Stimulated activated CD8-positive, alpha-beta memory T cell treated with anti-CD3 and anti-CD28 coated beads, Interleukin-2, amount 100 ng/mL, for 48 hours (primary cell): ENCODE measurements around the gene TMEM89.

Experiments
- DNase-seq, 2 donors: peaks; one replicate each; pipeline ENCODE4 v3.0.0-alpha.2; 2020; ENCODE audit warnings: low read depth in 2 of 2

The TMEM89 gene

GRCh38 chr3:48642605-48643004 lies 21.0 kb upstream of the TMEM89 start:
- DNase-seq, result no peak

- DNase-seq, result no peak
Observed at GRCh38 chr3:48641396-48641795, 19.8 kb upstream of the TMEM89 start.

GRCh38 chr3:48639944-48640606 lies 18.5 kb upstream of the TMEM89 start:
- no peak for DNase-seq

- DNase-seq, result no peak
Observed at GRCh38 chr3:48637305-48637704, 15.7 kb upstream of the TMEM89 start.

GRCh38 chr3:48636149-48636655 lies 14.6 kb upstream of the TMEM89 start:
- DNase-seq, result no peak

GRCh38 chr3:48635222-48636021 lies 13.9 kb upstream of the TMEM89 start, which contains the start of gene SLC26A6:
TSS of gene SLC26A6 (minus strand) at chr3:48635461. CDS start at chr3:48635393, 68 bp downstream.
- DNase-seq, result peak; percentile 93 to 95

- DNase-seq, result peak; percentile 34 to 59
Observed at GRCh38 chr3:48634661-48635221, 13.2 kb upstream of the TMEM89 start.

GRCh38 chr3:48633743-48634142 lies 12.2 kb upstream of the TMEM89 start:
- DNase-seq, result no peak

- DNase-seq, result no peak
Observed at GRCh38 chr3:48633256-48633655, 11.7 kb upstream of the TMEM89 start.

- DNase-seq, result no peak
Observed at GRCh38 chr3:48631516-48632448, 10.2 kb upstream of the TMEM89 start.

GRCh38 chr3:48630833-48631232 lies 9.3 kb upstream of the TMEM89 start:
- DNase-seq, result no peak

- no peak for DNase-seq
Observed at GRCh38 chr3:48630407-48630806, 8.8 kb upstream of the TMEM89 start.

- DNase-seq, result no peak
Observed at GRCh38 chr3:48629894-48630293, 8.3 kb upstream of the TMEM89 start.

- DNase-seq, result no peak
Observed at GRCh38 chr3:48628277-48629017, 6.9 kb upstream of the TMEM89 start.

GRCh38 chr3:48625600-48625999 lies 4.0 kb upstream of the TMEM89 start:
- DNase-seq, result no peak

- DNase-seq, result no peak
Observed at GRCh38 chr3:48624767-48625166, 3.2 kb upstream of the TMEM89 start.

- DNase-seq, result no peak
Observed at GRCh38 chr3:48623851-48624547, 2.4 kb upstream of the TMEM89 start.

GRCh38 chr3:48619541-48620524 lies 1.7 kb downstream of the TMEM89 start:
- DNase-seq, result no peak

GRCh38 chr3:48617559-48617958 lies 4.0 kb downstream of the TMEM89 start:
- no peak for DNase-seq
